ENCODE data around the gene BSPH1.

DNA sequence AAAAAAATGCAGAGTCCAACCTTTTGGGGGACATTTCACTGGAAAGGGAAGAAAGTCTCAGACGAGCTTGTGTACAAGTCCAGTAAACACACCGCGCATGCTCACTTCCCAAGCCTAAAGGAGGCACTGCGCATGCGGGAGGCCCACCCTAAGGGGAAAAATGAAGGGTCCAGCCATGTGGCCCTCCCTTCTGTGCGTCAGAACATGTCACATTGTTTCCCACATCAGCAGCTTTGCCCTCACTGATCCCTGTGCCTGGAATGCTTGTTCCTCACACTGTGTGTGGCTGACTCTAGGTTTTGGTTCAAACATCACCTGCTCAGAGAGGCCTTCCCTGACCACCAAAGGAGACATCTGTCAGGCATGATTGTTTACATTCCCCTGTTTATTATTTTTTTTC lies 6.8 kb upstream of the BSPH1 start:
- TF ChIP-seq, protein P1, sequence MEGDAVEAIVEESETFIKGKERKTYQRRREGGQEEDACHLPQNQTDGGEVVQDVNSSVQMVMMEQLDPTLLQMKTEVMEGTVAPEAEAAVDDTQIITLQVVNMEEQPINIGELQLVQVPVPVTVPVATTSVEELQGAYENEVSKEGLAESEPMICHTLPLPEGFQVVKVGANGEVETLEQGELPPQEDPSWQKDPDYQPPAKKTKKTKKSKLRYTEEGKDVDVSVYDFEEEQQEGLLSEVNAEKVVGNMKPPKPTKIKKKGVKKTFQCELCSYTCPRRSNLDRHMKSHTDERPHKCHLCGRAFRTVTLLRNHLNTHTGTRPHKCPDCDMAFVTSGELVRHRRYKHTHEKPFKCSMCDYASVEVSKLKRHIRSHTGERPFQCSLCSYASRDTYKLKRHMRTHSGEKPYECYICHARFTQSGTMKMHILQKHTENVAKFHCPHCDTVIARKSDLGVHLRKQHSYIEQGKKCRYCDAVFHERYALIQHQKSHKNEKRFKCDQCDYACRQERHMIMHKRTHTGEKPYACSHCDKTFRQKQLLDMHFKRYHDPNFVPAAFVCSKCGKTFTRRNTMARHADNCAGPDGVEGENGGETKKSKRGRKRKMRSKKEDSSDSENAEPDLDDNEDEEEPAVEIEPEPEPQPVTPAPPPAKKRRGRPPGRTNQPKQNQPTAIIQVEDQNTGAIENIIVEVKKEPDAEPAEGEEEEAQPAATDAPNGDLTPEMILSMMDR (IDR thresholded peaks at IDR 0.05), result no peak
- TF ChIP-seq POLR2A (IDR thresholded peaks at IDR 0.05), result no peak

Measured in heart left ventricle (tissue), 13 donors.